Ureter (tissue), 1 donor: ENCODE measurements around the gene NPAS2. TPM values are rescaled to one million over a fixed set of nuclear protein-coding genes. Genes with fewer than 3 reads are reported as not detected.

Experiments used
- DNase-seq: peaks from one replicate; pipeline ENCODE4 v3.0.0-alpha.2; 2020; ENCODE audit warnings: low spot score
- total RNA-seq: library from RNA; stranded (reverse); gene quantifications from one replicate; pipeline ENCODE4 v1.2.4, GENCODE V29; 2023
- donor health status: DM: yes; HTN: yes; CAD: no.

Gene NPAS2
- total RNA-seq, 1 donor from 2014 or later = 102 TPM

GRCh38 chr2:100820523-100821254 lies 750 bp downstream of the NPAS2 start:
- DNase-seq = no peak

GRCh38 chr2:100821255-100821910 lies 1.4 kb downstream of the NPAS2 start:
- no peak for DNase-seq

GRCh38 chr2:100821911-100822265 lies 1.9 kb downstream of the NPAS2 start:
- DNase-seq = no peak

GRCh38 chr2:100822587-100823248 lies 2.8 kb downstream of the NPAS2 start:
- no peak for DNase-seq

- no peak for DNase-seq
Observed at GRCh38 chr2:100823665-100824438, 3.9 kb downstream of the NPAS2 start.

GRCh38 chr2:100824842-100825241 lies 4.9 kb downstream of the NPAS2 start:
- no peak for DNase-seq

GRCh38 chr2:100826494-100826893 lies 6.6 kb downstream of the NPAS2 start:
- no peak for DNase-seq

GRCh38 chr2:100831158-100831750 lies 11.3 kb downstream of the NPAS2 start:
- DNase-seq = no peak

- no peak for DNase-seq
Observed at GRCh38 chr2:100831831-100832230, 11.9 kb downstream of the NPAS2 start.

GRCh38 chr2:100832885-100833284 lies 12.9 kb downstream of the NPAS2 start:
- no peak for DNase-seq

- DNase-seq = no peak
Observed at GRCh38 chr2:100833331-100833730, 13.4 kb downstream of the NPAS2 start.

GRCh38 chr2:100834221-100834620 lies 14.3 kb downstream of the NPAS2 start:
- no peak for DNase-seq

- no peak for DNase-seq
Observed at GRCh38 chr2:100835006-100835659, 15.2 kb downstream of the NPAS2 start.

- no peak for DNase-seq
Observed at GRCh38 chr2:100840519-100840918, 20.6 kb downstream of the NPAS2 start.

GRCh38 chr2:100842241-100842922 lies 22.4 kb downstream of the NPAS2 start:
- DNase-seq = no peak

GRCh38 chr2:100844514-100844913 lies 24.6 kb downstream of the NPAS2 start:
- no peak for DNase-seq

- no peak for DNase-seq
Observed at GRCh38 chr2:100845141-100845991, 25.4 kb downstream of the NPAS2 start.

GRCh38 chr2:100846716-100847115 lies 26.8 kb downstream of the NPAS2 start:
- no peak for DNase-seq

GRCh38 chr2:100852447-100852846 lies 32.5 kb downstream of the NPAS2 start:
- DNase-seq = no peak
